ENCODE data around the gene C5AR2. TPM values are rescaled to one million over a fixed set of nuclear protein-coding genes. Genes with fewer than 3 reads are reported as not detected.
"Not testable (repeated sequence)": the region's sequence is repeated elsewhere in the genome, so short reads cannot be mapped to it uniquely, and the experiment has no call there.

Gene C5AR2
- total RNA-seq, 1 experiment from 2014 or later, result 0.22 TPM

- H3K27ac Mint-ChIP-seq; H3K4me3 Mint-ChIP-seq; POLR2A ChIA-PET; H3K27me3 Mint-ChIP-seq (ENCODE audit: low read depth); ATAC-seq; H3K4me1 Mint-ChIP-seq; DNase-seq (ENCODE audit: low spot score); H3K9me3 Mint-ChIP-seq: not testable (repeated sequence)
- CTCF ChIA-PET, result interaction anchor here (0.6 to 3.2 kb wide), 2 partner anchors 35 to 273 kb away, joined by 4 to 9 read pairs; partner anchors contain the start of gene DHX34
- H3K36me3 Mint-ChIP-seq, result peaks cover 21% of the 10 kb centered on the region
- peak; percentile 10; the same call in 1 of the 2 replicates for TF ChIP-seq ZNF121 (CRISPR knock-in tag; IDR thresholded peaks at IDR 0.05)
Observed at GRCh38 chr19:47384533-47384932, 52.6 kb downstream of the C5AR2 start.

DNA sequence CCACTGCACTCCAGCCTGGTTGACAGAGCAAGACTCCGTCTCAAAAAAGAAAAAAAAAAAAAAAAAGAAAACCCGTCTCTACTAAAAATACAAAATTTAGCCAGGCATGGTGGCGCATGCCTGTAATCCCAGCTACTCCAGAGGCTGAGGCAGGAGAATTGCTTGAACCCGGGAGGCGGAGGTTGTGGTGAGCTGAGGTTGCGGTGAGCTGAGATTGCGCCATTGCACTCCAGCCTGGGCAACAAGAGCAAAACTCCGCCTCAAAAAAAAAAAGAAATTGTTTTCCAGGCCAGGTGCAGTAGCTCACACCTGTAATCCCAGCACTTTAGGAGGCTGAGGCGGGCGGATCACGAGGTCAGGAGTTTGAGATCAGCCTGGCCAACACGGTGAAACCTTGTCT is 54.6 kb downstream of the C5AR2 start:
- POLR2A ChIA-PET; H3K36me3 Mint-ChIP-seq; H3K9me3 Mint-ChIP-seq; H3K27ac Mint-ChIP-seq; H3K4me3 Mint-ChIP-seq; DNase-seq (ENCODE audit: low spot score); ATAC-seq; H3K27me3 Mint-ChIP-seq (ENCODE audit: low read depth): not testable (repeated sequence)
- peaks cover 20% of the 10 kb centered on the region for H3K4me1 Mint-ChIP-seq
- CTCF ChIA-PET, result interaction anchor here (0.7 to 1.0 kb wide), 3 partner anchors 28 to 1110 kb away, joined by 3 to 5 read pairs (median 5); partner anchors contain the start of gene DHX34

DNA sequence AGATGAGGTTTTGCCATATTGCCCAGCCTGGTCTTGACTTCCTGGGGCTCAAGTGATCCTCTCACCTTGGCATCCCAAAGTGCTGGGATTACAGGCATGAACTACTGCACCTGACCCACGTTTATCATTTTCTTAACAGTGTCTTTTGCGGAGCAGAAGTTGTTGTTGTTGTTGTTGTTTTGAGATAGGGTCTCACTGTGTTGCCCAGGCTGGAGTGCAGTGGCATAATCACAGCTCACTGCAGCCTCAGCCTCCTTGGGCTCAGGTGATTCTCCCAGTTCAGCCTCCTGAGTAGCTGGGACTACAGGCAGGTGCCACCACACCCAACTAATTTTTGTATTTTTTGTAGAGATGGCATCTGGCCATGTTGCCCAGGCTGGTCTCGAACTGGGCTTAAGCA is 55.6 kb downstream of the C5AR2 start:
- DNase-seq (ENCODE audit: low spot score); H3K27ac Mint-ChIP-seq; POLR2A ChIA-PET; ATAC-seq; H3K27me3 Mint-ChIP-seq (ENCODE audit: low read depth); H3K36me3 Mint-ChIP-seq; H3K4me3 Mint-ChIP-seq; H3K9me3 Mint-ChIP-seq; CTCF ChIA-PET: not testable (repeated sequence)
- TF ChIP-seq ZNF121 (CRISPR knock-in tag; IDR thresholded peaks at IDR 0.05), result peak; percentile 90
- peaks cover 23% of the 10 kb centered on the region for H3K4me1 Mint-ChIP-seq

- H3K27me3 Mint-ChIP-seq (ENCODE audit: low read depth), result peaks cover 12% of the 10 kb centered on the region
- peaks cover 23% of the 10 kb centered on the region for H3K4me1 Mint-ChIP-seq
- not testable (repeated sequence) for H3K4me3 Mint-ChIP-seq; H3K27ac Mint-ChIP-seq; ATAC-seq; DNase-seq (ENCODE audit: low spot score)
- peaks cover 21% of the 10 kb centered on the region for H3K9me3 Mint-ChIP-seq
- ChIA-PET POLR2A (interaction anchor here (0.5 kb wide), 1 partner anchor 189 kb away, joined by 4 read pairs; no protein-coding TSS in a partner anchor), CTCF (interaction anchor here (0.6 to 1.2 kb wide), 4 partner anchors 11 to 40 kb away, joined by 3 to 4 read pairs (median 3); partner anchors contain the start of gene DHX34)
- peaks cover 18% of the 10 kb centered on the region for H3K36me3 Mint-ChIP-seq
- 0 out of 2 replicates have a peak, but pooled peaks have one; percentile 40 for TF ChIP-seq ZNF121 (CRISPR knock-in tag; IDR thresholded peaks at IDR 0.05)
Observed at GRCh38 chr19:47388721-47389120, 56.7 kb downstream of the C5AR2 start.

DNA sequence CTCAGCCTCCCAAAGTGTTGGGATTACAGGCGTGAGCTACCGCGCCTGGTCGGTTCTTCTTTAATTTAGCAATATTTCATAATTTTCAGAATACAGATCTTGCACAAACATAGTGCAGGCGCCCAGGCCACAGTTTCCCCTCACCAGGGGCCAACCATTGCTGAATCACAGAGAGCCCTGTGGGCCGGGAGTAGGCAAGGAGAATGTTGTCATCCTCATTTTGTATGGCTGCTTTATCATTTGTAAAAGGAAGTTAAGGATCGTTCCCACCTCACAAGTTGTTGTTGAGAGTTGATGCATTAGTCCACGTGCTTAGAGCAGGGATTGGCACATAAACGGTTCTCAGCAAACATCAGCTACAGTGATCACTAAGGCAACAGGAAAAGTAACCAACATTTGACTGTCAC is 57.2 kb downstream of the C5AR2 start:
- no peak for DNase-seq (ENCODE audit: low spot score)
- Mint-ChIP-seq H3K4me1 (peaks cover 23% of the 10 kb centered on the region), H3K36me3 (peaks cover 22% of the 10 kb centered on the region), H3K27ac (no peak overlapping the region), H3K9me3 (peaks cover 25% of the 10 kb centered on the region), H3K4me3 (no peak overlapping the region), H3K27me3 (ENCODE audit: low read depth) (peaks cover 14% of the 10 kb centered on the region)
- no peak for TF ChIP-seq HMGXB4 (CRISPR knock-in tag; IDR thresholded peaks at IDR 0.05)
- TF ChIP-seq OVOL2 (CRISPR knock-in tag; IDR thresholded peaks at IDR 0.05; ENCODE audit: borderline replicate concordance), result no peak
- TF ChIP-seq ZSCAN18 (CRISPR knock-in tag; IDR thresholded peaks at IDR 0.05), result no peak
- TF ChIP-seq STAT6 (CRISPR knock-in tag; conservative IDR thresholded peaks at IDR 0.05; ENCODE audit: low read depth), result no peak
- TF ChIP-seq, protein P1, sequence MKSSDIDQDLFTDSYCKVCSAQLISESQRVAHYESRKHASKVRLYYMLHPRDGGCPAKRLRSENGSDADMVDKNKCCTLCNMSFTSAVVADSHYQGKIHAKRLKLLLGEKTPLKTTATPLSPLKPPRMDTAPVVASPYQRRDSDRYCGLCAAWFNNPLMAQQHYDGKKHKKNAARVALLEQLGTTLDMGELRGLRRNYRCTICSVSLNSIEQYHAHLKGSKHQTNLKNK (CRISPR knock-in tag; IDR thresholded peaks at IDR 0.05), result no peak
- TF ChIP-seq ETV6 (CRISPR knock-in tag; IDR thresholded peaks at IDR 0.05), result no peak
- TF ChIP-seq USF2 (CRISPR knock-in tag; IDR thresholded peaks at IDR 0.05), result no peak
- no peak for TF ChIP-seq ZNF532 (CRISPR knock-in tag; IDR thresholded peaks at IDR 0.05; ENCODE audit: borderline replicate concordance)
- TF ChIP-seq NR3C1 (CRISPR knock-in tag; conservative IDR thresholded peaks at IDR 0.05; ENCODE audit: low read depth), result no peak
- TF ChIP-seq ZNF219 (CRISPR knock-in tag; IDR thresholded peaks at IDR 0.05; ENCODE audit: borderline replicate concordance), result no peak
- ChIA-PET POLR2A (interaction anchor here (0.5 kb wide), 1 partner anchor 189 kb away, joined by 4 read pairs; no protein-coding TSS in a partner anchor), CTCF (interaction anchor here (0.6 to 1.2 kb wide), 4 partner anchors 11 to 40 kb away, joined by 3 to 4 read pairs (median 3); partner anchors contain the start of gene DHX34)
- ATAC-seq, result no peak

All from WTC11 (cell line).